Neural progenitor cell (in vitro differentiated cells): Measurements from ENCODE around the gene CACNG5. TPM values are rescaled to one million over a fixed set of nuclear protein-coding genes. Genes with fewer than 3 reads are reported as not detected.

Experiments used
- DNase-seq: peaks from one replicate; pipeline ENCODE4 v3.0.0-alpha.2; 2016; ENCODE audit warnings: low spot score
- H2AFZ ChIP-seq: fragments of 200-600 bp; sonication (generic); replicated peaks from 2 replicates; pipeline ENCODE4 v1.6.1; 2016; ENCODE audit warnings: antibody characterized with exemption
- H3F3A ChIP-seq: fragments of 200-600 bp; sonication (generic); 2 replicates; pipeline ENCODE4 v1.6.1; 2016; ENCODE audit warnings: antibody characterized with exemption, low read depth
- H3K27ac ChIP-seq: fragments of 200-600 bp; sonication (generic); 2 replicates; pipeline ENCODE4 v1.5.1; 2016; ENCODE audit warnings: mild to moderate bottlenecking
- H3K27me3 ChIP-seq: fragments of 200-600 bp; sonication (generic); 2 replicates; pipeline ENCODE4 v1.6.1; 2016; ENCODE audit warnings: mild to moderate bottlenecking, moderate library complexity
- H3K36me3 ChIP-seq: fragments of 200-600 bp; sonication (generic); 2 replicates; pipeline ENCODE4 v1.5.1; 2016
- H3K4me1 ChIP-seq: fragments of 200-600 bp; sonication (generic); 2 replicates; pipeline ENCODE4 v1.6.1; 2016; ENCODE audit warnings: mixed run types
- H3K4me2 ChIP-seq: fragments of 200-600 bp; sonication (generic); 2 replicates; pipeline ENCODE4 v1.6.1; 2016
- H3K4me3 ChIP-seq: fragments of 200-600 bp; sonication (generic); 2 replicates; pipeline ENCODE4 v1.5.1; 2016
- H3K79me2 ChIP-seq: fragments of 200-600 bp; sonication (generic); 2 replicates; pipeline ENCODE4 v1.6.1; 2016; ENCODE audit warnings: low read depth
- H3K9ac ChIP-seq: fragments of 200-600 bp; sonication (generic); 2 replicates; pipeline ENCODE4 v1.6.1; 2016
- H3K9me3 ChIP-seq: fragments of 200-600 bp; sonication (generic); 2 replicates; pipeline ENCODE4 v1.5.1; 2016; ENCODE audit warnings: low read depth
- H4K20me1 ChIP-seq: fragments of 200-600 bp; sonication (generic); 2 replicates; pipeline ENCODE4 v1.6.1; 2016; ENCODE audit warnings: low read depth
- H3K27ac Mint-ChIP-seq: 3 replicates; pipeline ENCODE4 v1.8.0; 2021; ENCODE audit warnings: mixed read lengths
- H3K27me3 Mint-ChIP-seq: 2 replicates; pipeline ENCODE4 v1.8.0; 2022; ENCODE audit warnings: low read depth, mild to moderate bottlenecking, inconsistent platforms, moderate library complexity, mixed read lengths; ENCODE audit not compliant: insufficient read depth
- H3K36me3 Mint-ChIP-seq: 3 replicates; pipeline ENCODE4 v1.8.0; 2021; ENCODE audit warnings: mixed read lengths
- H3K4me1 Mint-ChIP-seq: 3 replicates; pipeline ENCODE4 v1.8.0; 2021; ENCODE audit warnings: mixed read lengths
- H3K4me3 Mint-ChIP-seq: 3 replicates; pipeline ENCODE4 v1.8.0; 2021; ENCODE audit warnings: mild to moderate bottlenecking, moderate library complexity, mixed read lengths
- H3K9me3 Mint-ChIP-seq: 3 replicates; pipeline ENCODE4 v1.8.0; 2020; ENCODE audit warnings: mixed read lengths
- EZH2 ChIP-seq: fragments of 200-600 bp; sonication (generic); IDR thresholded peaks from 2 replicates; pipeline ENCODE4 v1.6.1; 2017; ENCODE audit warnings: antibody characterized with exemption, mild to moderate bottlenecking, moderate library complexity
- EZH2phosphoT487 ChIP-seq: fragments of 200-600 bp; sonication (generic); IDR thresholded peaks from 2 replicates; pipeline ENCODE4 v1.6.1; 2017; ENCODE audit warnings: antibody characterized with exemption
- total RNA-seq: library from RNA; depleted of rRNA; stranded (reverse); fragments of >200 nt; gene quantifications from 2 replicates; pipeline ENCODE4 v1.2.3, GENCODE V29; 2015; ENCODE audit warnings: low replicate concordance
- TF ChIP-seq, protein P1 (sequence below): fragments of 200-600 bp; sonication (generic); IDR thresholded peaks from 2 replicates; pipeline ENCODE4 v1.5.1; 2017; ENCODE audit warnings: antibody characterized with exemption, mild to moderate bottlenecking

Gene CACNG5
- total RNA-seq, 1 donor from 2014 or later: not detected

DNA sequence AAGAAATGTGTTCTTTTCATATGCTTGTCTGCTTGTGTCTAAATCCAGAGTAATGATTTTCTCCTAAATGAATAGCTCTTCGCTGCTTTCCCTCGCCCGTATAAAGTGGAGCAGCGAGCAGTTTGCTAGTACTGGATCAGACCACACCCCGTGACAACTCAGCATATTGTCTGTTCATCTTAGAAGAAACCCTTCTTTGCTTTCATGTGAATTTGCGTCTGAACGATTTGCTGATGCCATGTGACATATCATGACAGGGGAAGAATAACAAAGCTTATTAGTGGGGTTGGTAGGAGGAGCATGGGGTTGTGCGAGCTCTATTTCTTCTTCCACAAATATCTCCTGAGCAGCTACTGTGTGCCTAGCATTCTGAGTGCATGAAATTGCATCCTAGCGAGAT is 85.5 kb downstream of the CACNG5 start:
- Histone ChIP-seq H3F3A (no peaks in the 10 kb centered on the region), H3K9ac (no peak overlapping the region), H3K4me2 (no peak overlapping the region), H3K4me1 (peaks cover 15% of the 10 kb centered on the region), H3K27ac (no peak overlapping the region), H3K36me3 (no peaks in the 10 kb centered on the region), H3K9me3 (no peaks in the 10 kb centered on the region), H3K4me3 (no peak overlapping the region), H3K79me2 (no peaks in the 10 kb centered on the region), H3K27me3 (no peaks in the 10 kb centered on the region), H4K20me1 (no peaks in the 10 kb centered on the region), H2AFZ (no peak overlapping the region)
- Mint-ChIP-seq H3K27ac (no peak overlapping the region), H3K4me3 (no peak overlapping the region), H3K9me3 (peaks cover 12% of the 10 kb centered on the region), H3K27me3 (peaks cover 4% of the 10 kb centered on the region), H3K4me1 (peaks cover 15% of the 10 kb centered on the region), H3K36me3 (no peaks in the 10 kb centered on the region)
- DNase-seq: no peak
- TF ChIP-seq, protein P1, sequence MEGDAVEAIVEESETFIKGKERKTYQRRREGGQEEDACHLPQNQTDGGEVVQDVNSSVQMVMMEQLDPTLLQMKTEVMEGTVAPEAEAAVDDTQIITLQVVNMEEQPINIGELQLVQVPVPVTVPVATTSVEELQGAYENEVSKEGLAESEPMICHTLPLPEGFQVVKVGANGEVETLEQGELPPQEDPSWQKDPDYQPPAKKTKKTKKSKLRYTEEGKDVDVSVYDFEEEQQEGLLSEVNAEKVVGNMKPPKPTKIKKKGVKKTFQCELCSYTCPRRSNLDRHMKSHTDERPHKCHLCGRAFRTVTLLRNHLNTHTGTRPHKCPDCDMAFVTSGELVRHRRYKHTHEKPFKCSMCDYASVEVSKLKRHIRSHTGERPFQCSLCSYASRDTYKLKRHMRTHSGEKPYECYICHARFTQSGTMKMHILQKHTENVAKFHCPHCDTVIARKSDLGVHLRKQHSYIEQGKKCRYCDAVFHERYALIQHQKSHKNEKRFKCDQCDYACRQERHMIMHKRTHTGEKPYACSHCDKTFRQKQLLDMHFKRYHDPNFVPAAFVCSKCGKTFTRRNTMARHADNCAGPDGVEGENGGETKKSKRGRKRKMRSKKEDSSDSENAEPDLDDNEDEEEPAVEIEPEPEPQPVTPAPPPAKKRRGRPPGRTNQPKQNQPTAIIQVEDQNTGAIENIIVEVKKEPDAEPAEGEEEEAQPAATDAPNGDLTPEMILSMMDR: no peak
- no peak for TF ChIP-seq EZH2
- TF ChIP-seq EZH2phosphoT487: no peak

DNA sequence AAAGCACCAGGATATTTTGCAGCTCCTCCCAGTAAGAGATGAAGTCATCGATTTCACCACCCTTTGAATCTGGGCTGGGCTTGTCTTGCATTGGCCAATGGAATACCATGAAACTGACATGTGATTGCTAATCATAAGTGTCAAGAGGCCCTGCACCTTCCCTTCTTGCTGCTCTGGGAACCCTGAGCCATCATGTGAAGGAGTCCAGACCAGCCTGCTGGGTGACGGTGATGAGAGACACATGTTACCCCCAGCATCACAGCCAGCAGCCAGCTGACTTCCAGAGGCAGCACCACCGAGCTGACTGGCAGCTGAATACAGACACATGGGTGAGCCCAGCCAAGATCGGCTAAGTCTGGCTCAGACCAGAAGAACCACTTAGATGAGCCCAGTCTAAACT is 86.0 kb downstream of the CACNG5 start:
- Histone ChIP-seq H3K36me3 (no peaks in the 10 kb centered on the region), H3K79me2 (no peaks in the 10 kb centered on the region), H3K9me3 (no peaks in the 10 kb centered on the region), H3K4me3 (no peak overlapping the region), H3K27ac (no peak overlapping the region), H3K4me1 (peaks cover 19% of the 10 kb centered on the region), H2AFZ (no peak overlapping the region), H3K9ac (no peak overlapping the region), H4K20me1 (no peaks in the 10 kb centered on the region), H3K27me3 (no peaks in the 10 kb centered on the region), H3K4me2 (no peak overlapping the region), H3F3A (peaks cover 2% of the 10 kb centered on the region)
- no peak for DNase-seq
- peaks cover 18% of the 10 kb centered on the region for H3K4me1 Mint-ChIP-seq
- no peak overlapping the region for H3K27ac Mint-ChIP-seq
- H3K36me3 Mint-ChIP-seq: no peaks in the 10 kb centered on the region
- TF ChIP-seq, protein P1: no peak
- TF ChIP-seq EZH2: no peak
- no peak for TF ChIP-seq EZH2phosphoT487
- H3K4me3 Mint-ChIP-seq: no peak overlapping the region
- peaks cover 12% of the 10 kb centered on the region for H3K9me3 Mint-ChIP-seq
- peaks cover 4% of the 10 kb centered on the region for H3K27me3 Mint-ChIP-seq

GRCh38 chr17:66923886-66924285 is 89.0 kb downstream of the CACNG5 start:
- Histone ChIP-seq H3K4me2 (no peak overlapping the region), H3K27me3 (no peaks in the 10 kb centered on the region), H3K27ac (no peak overlapping the region), H3K9ac (no peak overlapping the region), H3K4me1 (peaks cover 27% of the 10 kb centered on the region), H3K4me3 (no peak overlapping the region), H3K36me3 (no peaks in the 10 kb centered on the region), H3K9me3 (no peaks in the 10 kb centered on the region), H3F3A (peaks cover 3% of the 10 kb centered on the region), H3K79me2 (no peaks in the 10 kb centered on the region), H4K20me1 (no peaks in the 10 kb centered on the region), H2AFZ (no peak overlapping the region)
- Mint-ChIP-seq H3K9me3 (peaks cover 8% of the 10 kb centered on the region), H3K27me3 (peaks cover 4% of the 10 kb centered on the region), H3K27ac (no peak overlapping the region), H3K36me3 (no peaks in the 10 kb centered on the region), H3K4me3 (no peak overlapping the region), H3K4me1 (peaks cover 23% of the 10 kb centered on the region)
- TF ChIP-seq EZH2phosphoT487: no peak
- TF ChIP-seq, protein P1: no peak
- TF ChIP-seq EZH2: no peak
- DNase-seq: no peak
